IMR-90 (cell line): ENCODE measurements around the gene GARIN5A. TPM values are rescaled to one million over a fixed set of nuclear protein-coding genes. Genes with fewer than 3 reads are reported as not detected.

Experiments
- ATAC-seq: fragments of 200-7000 bp; cut with Tn5 transposase; 2 replicates; pipeline ENCODE4 v1.9.1; 2020; ENCODE audit warnings: low read depth, mild to moderate bottlenecking, moderate library complexity
- BruUV-seq: library from RNA; stranded (reverse); fragments of 400-500 nt; replicated peaks from 2 replicates; lab custom pipeline; 2021; lab: Mats Ljungman, UMichigan
- CTCF ChIA-PET: fragments of 300-600 bp; formaldehyde crosslinking; extraction: SDS; loops from one replicate; lab custom pipeline; 2021; ENCODE audit warnings: antibody characterized with exemption; lab: Yijun Ruan, JAX
- POLR2A ChIA-PET: fragments of 300-600 bp; sonication (Branson Sonifier 250); formaldehyde crosslinking; loops from one replicate; lab custom pipeline; 2022; ENCODE audit warnings: antibody characterized with exemption; ENCODE audit not compliant: unreplicated experiment; lab: Charles Lee
- DNase-seq: peaks from one replicate; pipeline ENCODE4 v3.0.0; 2013
- H2AFZ ChIP-seq: replicated peaks from 2 replicates; pipeline ENCODE3; 2013; ENCODE audit warnings: low read length, mild to moderate bottlenecking; ENCODE audit not compliant: poor library complexity
- H2AK5ac ChIP-seq: 2 replicates; pipeline ENCODE4 v1.6.1; 2013; ENCODE audit warnings: low read depth, low read length, inconsistent platforms
- H2AK9ac ChIP-seq: replicated peaks from 2 replicates; pipeline ENCODE3; 2013; ENCODE audit warnings: mild to moderate bottlenecking, low read depth, low read length, moderate library complexity; ENCODE audit not compliant: poor library complexity
- H2BK120ac ChIP-seq: 2 replicates; pipeline ENCODE4 v1.6.1; 2013; ENCODE audit warnings: low read depth, low read length, inconsistent platforms
- H2BK15ac ChIP-seq: 3 replicates; pipeline ENCODE4 v1.6.1; 2013; ENCODE audit warnings: low read depth, low read length, inconsistent platforms
- H2BK20ac ChIP-seq: 2 replicates; pipeline ENCODE4 v1.6.1; 2013; ENCODE audit warnings: low read depth, mild to moderate bottlenecking, inconsistent platforms, low read length, moderate library complexity
- H2BK5ac ChIP-seq: 2 replicates; pipeline ENCODE4 v1.6.1; 2013; ENCODE audit warnings: mild to moderate bottlenecking, low read depth, low read length, inconsistent platforms; ENCODE audit not compliant: poor library complexity, severe bottlenecking
- H3K14ac ChIP-seq: replicated peaks from 2 replicates; pipeline ENCODE4 v1.6.1; 2013; ENCODE audit warnings: low read depth, low read length, inconsistent platforms
- H3K18ac ChIP-seq: 2 replicates; pipeline ENCODE4 v1.6.1; 2013; ENCODE audit warnings: low read depth, low read length, control low read depth
- H3K23ac ChIP-seq: 2 replicates; pipeline ENCODE4 v1.6.1; 2013; ENCODE audit warnings: low read depth, low read length, inconsistent platforms
- H3K27ac ChIP-seq: 2 replicates; pipeline ENCODE4 v1.5.1; 2013; ENCODE audit warnings: mild to moderate bottlenecking, control low read depth, low read length; ENCODE audit not compliant: insufficient read depth
- H3K27me3 ChIP-seq: 2 replicates; pipeline ENCODE4 v1.6.1; 2013; ENCODE audit warnings: low read length; ENCODE audit not compliant: control insufficient read depth, insufficient read depth
- H3K36me3 ChIP-seq: 2 replicates; pipeline ENCODE4 v1.6.1; 2013; ENCODE audit warnings: low read length, mixed read lengths; ENCODE audit not compliant: control insufficient read depth, insufficient read depth
- H3K4ac ChIP-seq: 2 replicates; pipeline ENCODE4 v1.6.1; 2013; ENCODE audit warnings: low read depth, low read length, inconsistent platforms
- H3K4me1 ChIP-seq: 2 replicates; pipeline ENCODE4 v1.6.1; 2013; ENCODE audit warnings: low read length, mixed read lengths; ENCODE audit not compliant: control insufficient read depth, insufficient read depth
- H3K4me2 ChIP-seq: 2 replicates; pipeline ENCODE4 v1.6.1; 2013; ENCODE audit warnings: low read depth, mild to moderate bottlenecking, control low read depth, low read length, moderate library complexity
- H3K4me3 ChIP-seq: 2 replicates; pipeline ENCODE4 v1.5.1; 2013; ENCODE audit warnings: low read depth, mild to moderate bottlenecking, control low read depth, low read length, moderate library complexity; ENCODE audit not compliant: insufficient read depth
- H3K56ac ChIP-seq: 2 replicates; pipeline ENCODE4 v1.6.1; 2013; ENCODE audit warnings: low read length, inconsistent platforms; ENCODE audit not compliant: insufficient read depth; ENCODE audit errors: extremely low read depth
- H3K79me1 ChIP-seq, 2 experiments: 2 replicates each; pipeline ENCODE4 v1.6.1; 2013; ENCODE audit warnings: low read length in 2 of 2, inconsistent platforms in 1 of 2, low read depth in 1 of 2
- H3K9ac ChIP-seq: 2 replicates; pipeline ENCODE4 v1.6.1; 2013; ENCODE audit warnings: low read depth, low read length, control low read depth
- H3K9me1 ChIP-seq: 2 replicates; pipeline ENCODE4 v1.6.1; 2013; ENCODE audit warnings: low read length, inconsistent platforms; ENCODE audit not compliant: insufficient read depth
- H3K9me3 ChIP-seq: 2 replicates; pipeline ENCODE4 v1.6.1; 2013; ENCODE audit warnings: low read length; ENCODE audit not compliant: control insufficient read depth, insufficient read depth
- H4K20me1 ChIP-seq: 2 replicates; pipeline ENCODE4 v1.6.1; 2013; ENCODE audit warnings: low read length, inconsistent platforms; ENCODE audit not compliant: insufficient read depth
- H4K5ac ChIP-seq: 2 replicates; pipeline ENCODE4 v1.6.1; 2013; ENCODE audit warnings: mild to moderate bottlenecking, low read depth, low read length, control low read depth
- H4K8ac ChIP-seq, 2 experiments: 2 replicates each; pipeline ENCODE4 v1.6.1; 2013; ENCODE audit warnings: low read depth in 2 of 2, low read length in 2 of 2, control low read depth in 1 of 2, inconsistent platforms in 1 of 2
- H4K91ac ChIP-seq: 2 replicates; pipeline ENCODE4 v1.6.1; 2013; ENCODE audit warnings: low read depth, low read length, inconsistent platforms; ENCODE audit not compliant: insufficient read depth
- BHLHE40 ChIP-seq: fragments of 150-350 bp; IDR thresholded peaks from 2 replicates; pipeline ENCODE4 v1.6.1; 2016; ENCODE audit warnings: mild to moderate bottlenecking, low read depth, low read length
- CEBPB ChIP-seq: IDR thresholded peaks from 2 replicates; pipeline ENCODE4 v1.6.1; 2012; ENCODE audit warnings: low read depth, low read length, improper control_type of control experiment
- CHD1 ChIP-seq: IDR thresholded peaks from 2 replicates; pipeline ENCODE4 v1.6.1; 2012; ENCODE audit warnings: low read depth, low read length, improper control_type of control experiment
- CTCF ChIP-seq: conservative IDR thresholded peaks from 2 replicates; pipeline ENCODE4 v1.5.1; 2012; ENCODE audit warnings: mild to moderate bottlenecking, low read depth, low read length, improper control_type of control experiment
- FOS ChIP-seq: fragments of 150-350 bp; IDR thresholded peaks from 2 replicates; pipeline ENCODE4 v1.6.1; 2016; ENCODE audit warnings: low read depth, low read length
- MAFK ChIP-seq: IDR thresholded peaks from 2 replicates; pipeline ENCODE4 v1.6.1; 2012; ENCODE audit warnings: low read depth, low read length, improper control_type of control experiment
- MAZ ChIP-seq: IDR thresholded peaks from 2 replicates; pipeline ENCODE4 v1.6.1; 2012; ENCODE audit warnings: low read depth, mild to moderate bottlenecking, low read length, improper control_type of control experiment, moderate library complexity, borderline replicate concordance
- MXI1 ChIP-seq: IDR thresholded peaks from 2 replicates; pipeline ENCODE4 v1.6.1; 2012; ENCODE audit warnings: low read depth, mild to moderate bottlenecking, low read length, moderate library complexity, borderline replicate concordance
- NFE2L2 ChIP-seq: fragments of 150-350 bp; IDR thresholded peaks from 2 replicates; pipeline ENCODE4 v1.6.1; 2016; ENCODE audit warnings: low read depth, mild to moderate bottlenecking, low read length
- POLR2A ChIP-seq: IDR thresholded peaks from 2 replicates; pipeline ENCODE4 v1.6.1; 2012; ENCODE audit warnings: mild to moderate bottlenecking, low read depth, low read length
- RAD21 ChIP-seq: IDR thresholded peaks from 2 replicates; pipeline ENCODE4 v1.6.1; 2012; ENCODE audit warnings: low read length, improper control_type of control experiment
- RCOR1 ChIP-seq: IDR thresholded peaks from 2 replicates; pipeline ENCODE4 v1.6.1; 2012; ENCODE audit warnings: mild to moderate bottlenecking, low read length, improper control_type of control experiment; ENCODE audit not compliant: insufficient replicate concordance
- RFX5 ChIP-seq: IDR thresholded peaks from 2 replicates; pipeline ENCODE4 v1.8.0; 2012; ENCODE audit warnings: low read depth, mild to moderate bottlenecking, low read length, moderate library complexity
- SMC3 ChIP-seq: fragments of 150-350 bp; IDR thresholded peaks from 2 replicates; pipeline ENCODE4 v1.6.1; 2016; ENCODE audit warnings: low read depth, mild to moderate bottlenecking, antibody characterized with exemption, low read length, moderate library complexity
- WGBS, 2 experiments: methylation state at CpG; one replicate each; pipeline versions ENCODE4 v1.1.5 to v1.1.7; 2013; ENCODE audit warnings: missing lambda C conversion rate in 2 of 2; ENCODE audit not compliant: insufficient read length in 1 of 2; ENCODE audit errors: extremely low coverage in 2 of 2; 5-methylcytosine and 5-hydroxymethylcytosine counted together
- dilution Hi-C: fragments of 300-500 bp; cut with HindIII; formaldehyde crosslinking; loops from one replicate; pipeline ENCODE4 v1.14.3; 2018; ENCODE audit warnings: low sequenced_read_pairs; ENCODE audit not compliant: unreplicated experiment
- in situ Hi-C: fragments of 300-500 bp; cut with MboI; formaldehyde crosslinking; loops from 3 replicates; pipeline ENCODE4 v1.14.3; 2019; ENCODE audit warnings: low sequenced_read_pairs, inconsistent platforms, mixed read lengths
- intact Hi-C: fragments of 100-400 bp; cut with micrococcal nuclease; formaldehyde crosslinking; loops from 2 replicates; pipeline ENCODE4 v1.10.0; 2022
- polyA plus RNA-seq, 3 experiments: library from polyadenylated mRNA; depleted of rRNA; stranded (reverse); fragments of >200 nt; gene quantifications; 2 replicates each; pipeline ENCODE4 v1.2.3, GENCODE V29; 2012; ENCODE audit warnings: low replicate concordance in 1 of 3
- total RNA-seq: library from RNA; depleted of rRNA; stranded (reverse); fragments of >200 nt; gene quantifications from 2 replicates; pipeline ENCODE4 v1.2.3, GENCODE V29; 2012
- TF ChIP-seq, protein P1 (sequence below): fragments of 150-350 bp; IDR thresholded peaks from 2 replicates; pipeline ENCODE4 v1.6.1; 2016; ENCODE audit warnings: low read depth, mild to moderate bottlenecking, low read length, moderate library complexity, borderline replicate concordance

The GARIN5A gene
- total and polyA plus RNA-seq, 2 of the 4 experiments (the other 2 are of a cell fraction), result 0.53 TPM; not detected in 1

GRCh38 chr19:50478901-50479715 is 2.5 kb upstream of the GARIN5A start:
- no peak overlapping the region for H3K23ac ChIP-seq
- H3K9ac ChIP-seq, result no peak overlapping the region
- no peak overlapping the region for H2BK15ac ChIP-seq
- ATAC-seq, result no peak
- no peak overlapping the region for H2BK5ac ChIP-seq
- H3K56ac ChIP-seq, result no peak overlapping the region
- H4K8ac ChIP-seq, result no peak overlapping the region
- no peak overlapping the region for H4K5ac ChIP-seq
- H2AFZ ChIP-seq, result peak overlapping the region; percentile 44
- dilution Hi-C loops (no loop called here), in situ Hi-C loops (no loop called here), intact Hi-C loops (loop anchor here (5.0 kb wide), 1 partner anchor 112 kb away; the partner anchor contains the start of gene NAPSA)
- peak; percentile 44 for DNase-seq
- no peak overlapping the region for H2AK5ac ChIP-seq
- H3K4ac ChIP-seq, result no peak overlapping the region
- H3K18ac ChIP-seq, result no peak overlapping the region
- H3K79me1 ChIP-seq, result peaks cover 16 to 27% of the 10 kb centered on the region in 2 experiments
- H3K27ac ChIP-seq, result no peak overlapping the region
- H3K14ac ChIP-seq, result no peak overlapping the region
- H3K4me3 ChIP-seq, result no peak overlapping the region
- H2BK120ac ChIP-seq, result no peak overlapping the region
- no peaks in the 10 kb centered on the region for H3K27me3 ChIP-seq
- no peak overlapping the region for H3K4me2 ChIP-seq
- BruUV-seq, result no TSS peak
- no peaks in the 10 kb centered on the region for H3K9me3 ChIP-seq
- H2AK9ac ChIP-seq, result peak overlapping the region; percentile 76
- H3K36me3 ChIP-seq, result peaks cover 26% of the 10 kb centered on the region
- H4K91ac ChIP-seq, result no peak overlapping the region
- H3K4me1 ChIP-seq, result 0 out of 2 replicates have a peak, but pooled peaks cover 2% of the 10 kb centered on the region
- H3K9me1 ChIP-seq, result peaks cover 5% of the 10 kb centered on the region; the same call in 1 of the 2 replicates
- no CpG with 5 or more reads among the region's 19 CpGs for WGBS, 2 experiments
- peaks cover 12% of the 10 kb centered on the region for H4K20me1 ChIP-seq
- CTCF ChIA-PET, result interaction anchor here (0.5 kb wide), 1 partner anchor 135 kb away, joined by 4 read pairs; no protein-coding TSS in a partner anchor
- POLR2A ChIA-PET, result no interaction called here
- H2BK20ac ChIP-seq, result no peak overlapping the region
- no peak for TF ChIP-seq MAZ
- TF ChIP-seq SMC3, result peak; percentile 48; the same call in 1 of the 2 replicates
- TF ChIP-seq RAD21, result 0 out of 2 replicates have a peak, but pooled peaks have one; percentile 8
- TF ChIP-seq CTCF, result peak; percentile 60
- no peak for TF ChIP-seq BHLHE40
- TF ChIP-seq FOS, result no peak
- TF ChIP-seq CEBPB, result no peak
- no peak for TF ChIP-seq NFE2L2
- no peak for TF ChIP-seq RFX5
- no peak for TF ChIP-seq MXI1
- TF ChIP-seq RCOR1, result no peak
- no peak for TF ChIP-seq MAFK
- TF ChIP-seq CHD1, result no peak
- TF ChIP-seq, protein P1, sequence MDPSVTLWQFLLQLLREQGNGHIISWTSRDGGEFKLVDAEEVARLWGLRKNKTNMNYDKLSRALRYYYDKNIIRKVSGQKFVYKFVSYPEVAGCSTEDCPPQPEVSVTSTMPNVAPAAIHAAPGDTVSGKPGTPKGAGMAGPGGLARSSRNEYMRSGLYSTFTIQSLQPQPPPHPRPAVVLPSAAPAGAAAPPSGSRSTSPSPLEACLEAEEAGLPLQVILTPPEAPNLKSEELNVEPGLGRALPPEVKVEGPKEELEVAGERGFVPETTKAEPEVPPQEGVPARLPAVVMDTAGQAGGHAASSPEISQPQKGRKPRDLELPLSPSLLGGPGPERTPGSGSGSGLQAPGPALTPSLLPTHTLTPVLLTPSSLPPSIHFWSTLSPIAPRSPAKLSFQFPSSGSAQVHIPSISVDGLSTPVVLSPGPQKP, result no peak
- no peak for TF ChIP-seq POLR2A
